Islet precursor cell (in vitro differentiated cells): ENCODE measurements around the gene RASGRP1.
A peak's percentile ranks its signal among the peaks of the same experiment; 100 is the strongest.

Experiments used
- DNase-seq: peaks from one replicate; pipeline ENCODE4 v3.0.0-alpha.2; 2018

The RASGRP1 gene

GRCh38 chr15:38496151-38496550 is 68.5 kb downstream of the RASGRP1 start:
- no peak for DNase-seq

DNA sequence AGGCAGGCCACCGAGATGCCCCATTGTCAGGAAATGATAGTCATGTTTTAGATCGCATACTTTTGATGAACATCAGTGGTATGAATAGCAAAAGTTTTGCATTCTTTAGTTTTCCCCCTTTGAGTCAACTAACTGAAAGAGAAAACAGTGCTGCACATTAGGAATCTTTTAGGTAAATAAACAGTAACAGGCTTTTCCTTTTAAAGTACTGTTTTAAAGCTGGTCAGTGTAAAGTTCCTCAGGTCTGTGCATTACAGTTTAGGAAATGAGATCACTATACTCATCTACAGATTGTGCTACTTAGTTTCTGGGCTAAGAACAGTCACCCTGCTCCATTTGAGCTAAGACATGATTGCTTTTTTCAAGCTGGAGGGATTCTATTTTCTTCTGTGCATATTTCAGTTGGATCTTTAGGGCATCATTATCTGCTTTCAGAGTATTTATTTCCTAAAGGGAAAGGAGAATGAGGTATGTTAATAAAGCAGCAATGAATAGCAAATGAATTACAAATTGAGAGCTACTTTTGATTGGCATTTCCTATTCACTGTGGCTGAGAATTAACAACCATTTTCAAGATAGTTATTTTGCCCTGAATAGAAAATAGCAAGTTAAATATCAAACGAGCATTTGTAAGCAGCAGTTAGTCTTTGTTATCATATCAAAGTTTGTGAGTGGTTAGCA is 74.2 kb downstream of the RASGRP1 start:
- no peak for DNase-seq

DNA sequence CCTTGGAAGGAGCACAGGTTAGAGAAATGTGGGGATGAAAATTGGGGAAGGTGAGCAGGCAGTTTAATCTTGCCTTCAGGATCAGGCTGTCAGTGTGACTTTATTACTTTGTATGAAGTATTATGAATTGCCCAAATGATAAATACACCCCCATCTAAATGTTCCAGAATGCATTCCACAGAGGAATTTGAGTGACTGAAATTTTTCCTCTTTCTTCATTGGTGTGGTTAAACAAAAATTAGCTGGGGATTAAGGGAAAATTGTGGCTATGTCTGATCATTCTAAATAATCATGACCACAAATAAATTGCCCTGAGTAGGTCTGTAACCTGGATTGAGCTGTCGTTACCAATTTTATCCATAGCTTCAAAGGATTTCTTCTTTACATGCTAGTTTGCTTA is 77.2 kb downstream of the RASGRP1 start:
- no peak for DNase-seq

GRCh38 chr15:38486936-38487335 is 77.7 kb downstream of the RASGRP1 start:
- DNase-seq, result no peak

DNA sequence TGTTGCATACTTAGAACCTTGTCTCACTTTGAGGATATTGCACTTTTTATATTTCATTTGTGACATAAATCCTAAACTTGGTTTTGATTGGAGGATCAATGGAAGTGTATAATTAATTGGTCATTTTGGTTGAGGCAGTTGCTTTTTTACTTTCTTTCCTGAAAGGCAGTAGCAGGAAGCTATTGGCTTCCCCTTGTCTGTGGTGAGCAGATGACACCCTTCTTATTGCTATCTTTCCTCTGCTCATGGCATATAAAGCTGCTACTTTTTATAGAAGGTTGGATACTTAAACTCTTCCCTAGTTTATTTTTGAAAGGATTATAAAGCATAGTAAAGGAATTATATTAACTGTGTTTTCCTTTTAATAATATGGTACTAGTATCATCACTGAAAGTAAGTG is 82.0 kb downstream of the RASGRP1 start:
- DNase-seq, result no peak

- DNase-seq, result no peak
These were observed 82.9 kb downstream of the RASGRP1 start for GRCh38 chr15:38481761-38482160.

GRCh38 chr15:38481113-38481512 is 83.5 kb downstream of the RASGRP1 start:
- no peak for DNase-seq

DNA sequence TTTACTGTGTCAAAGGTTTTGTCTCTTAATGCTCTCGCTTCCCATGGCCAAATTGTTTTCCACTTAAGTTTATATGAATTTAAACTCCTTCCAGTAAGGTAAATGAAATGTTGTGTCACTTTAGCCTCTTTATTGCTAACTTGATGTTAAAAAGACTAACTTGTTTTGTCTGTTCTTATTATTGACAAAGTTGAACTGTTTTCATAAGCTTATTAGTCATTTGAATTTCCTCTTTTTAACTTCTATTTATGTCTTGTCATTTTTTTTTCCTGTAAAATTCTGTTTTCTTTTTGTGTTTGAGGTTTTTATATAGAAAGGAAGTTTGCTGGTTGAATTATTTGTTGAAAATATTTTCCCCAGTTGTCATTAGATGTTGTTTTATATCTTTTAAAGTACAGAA is 84.9 kb downstream of the RASGRP1 start:
- DNase-seq, result no peak

DNA sequence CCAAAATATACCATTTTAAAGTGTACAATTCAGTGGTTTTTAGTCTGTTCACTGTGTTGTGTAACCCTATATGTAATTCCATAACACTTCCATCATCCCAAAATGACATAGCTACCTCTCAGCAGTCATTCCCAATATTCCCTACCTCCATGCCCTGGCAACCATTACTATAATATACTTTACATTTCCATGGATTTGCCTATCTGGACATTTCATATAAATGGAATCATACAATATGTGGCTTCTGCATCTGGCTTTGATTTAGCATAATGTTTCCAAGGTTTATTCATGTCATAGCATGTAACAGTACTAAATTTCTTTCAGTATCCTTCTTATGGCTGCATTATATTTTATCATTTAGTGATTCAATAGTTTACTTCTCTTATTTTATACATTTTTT is 85.3 kb downstream of the RASGRP1 start:
- no peak for DNase-seq

- no peak for DNase-seq
These were observed 87.0 kb downstream of the RASGRP1 start for GRCh38 chr15:38477637-38478036.

- DNase-seq, result no peak
These were observed 88.5 kb downstream of the RASGRP1 start for GRCh38 chr15:38476120-38476519.

DNA sequence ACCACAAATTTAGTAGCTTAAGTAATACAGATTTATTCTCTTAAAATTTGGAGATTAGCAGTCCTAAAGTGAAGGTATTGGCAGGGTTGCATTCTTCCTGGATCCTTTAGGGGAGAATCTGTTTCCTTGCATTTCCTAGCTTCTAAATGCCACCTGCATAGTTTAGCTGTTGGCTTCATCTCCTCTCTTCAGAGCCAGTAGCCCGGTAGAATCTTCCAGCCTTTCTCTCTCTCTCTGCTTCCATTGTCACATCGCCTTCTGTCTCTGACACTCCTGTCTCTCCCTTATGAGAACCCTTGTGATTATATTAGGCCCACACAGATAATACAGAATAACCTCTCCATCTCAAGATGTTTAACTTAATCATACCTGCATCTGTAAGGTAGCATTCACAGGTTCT is 89.3 kb downstream of the RASGRP1 start:
- no peak for DNase-seq

DNA sequence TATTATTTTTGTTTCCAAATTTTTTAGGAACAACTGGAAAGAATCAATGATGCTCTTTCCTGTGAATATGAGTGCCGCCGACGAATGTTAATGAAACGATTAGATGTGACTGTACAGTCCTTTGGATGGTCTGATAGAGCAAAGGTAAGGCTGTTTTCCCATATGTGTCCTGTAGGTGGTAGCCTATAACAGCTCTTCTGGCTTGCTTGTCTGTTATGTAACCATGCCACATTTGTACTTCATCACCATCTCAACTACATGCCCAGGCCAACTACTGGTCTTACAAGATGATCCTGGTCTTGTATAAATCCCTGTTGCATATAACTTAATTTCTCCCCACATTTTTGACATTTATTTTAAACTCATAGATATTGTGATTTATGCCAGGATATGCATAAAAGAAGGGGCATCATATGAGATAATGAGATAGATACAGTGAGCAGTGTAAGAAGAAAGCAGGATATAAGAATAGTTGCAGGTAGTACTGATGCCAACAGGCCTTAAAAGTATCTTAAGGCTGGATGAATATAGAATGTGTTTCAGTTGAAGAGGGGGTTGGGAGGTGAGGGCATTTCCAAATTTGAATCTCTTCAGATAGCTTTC is 90.4 kb downstream of the RASGRP1 start:
- DNase-seq, result no peak

- no peak for DNase-seq
These were observed 92.6 kb downstream of the RASGRP1 start for GRCh38 chr15:38471974-38472373.

DNA sequence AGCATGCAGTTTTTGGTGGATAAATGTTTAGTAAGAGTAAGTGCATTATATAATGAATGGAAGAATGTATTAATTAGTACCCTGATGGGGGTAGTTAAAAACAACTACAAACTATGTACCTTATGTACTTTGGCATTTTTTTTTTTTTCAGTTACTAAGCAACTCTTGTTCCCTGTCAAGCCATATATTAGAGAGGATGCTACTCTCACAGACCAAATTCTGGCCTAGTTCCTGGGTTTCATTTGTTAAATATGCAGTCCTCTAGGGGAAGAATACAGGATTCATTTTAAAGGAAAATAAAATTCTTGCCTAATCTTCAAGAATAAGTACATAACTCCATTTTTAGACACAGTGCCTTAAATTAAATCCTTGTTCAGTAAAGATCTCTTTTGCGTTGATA is 93.8 kb downstream of the RASGRP1 start:
- DNase-seq, result no peak

- no peak for DNase-seq
These were observed 99.9 kb downstream of the RASGRP1 start for GRCh38 chr15:38464675-38465074.

- DNase-seq, result no peak
These were observed 100.7 kb downstream of the RASGRP1 start for GRCh38 chr15:38463893-38464292.

DNA sequence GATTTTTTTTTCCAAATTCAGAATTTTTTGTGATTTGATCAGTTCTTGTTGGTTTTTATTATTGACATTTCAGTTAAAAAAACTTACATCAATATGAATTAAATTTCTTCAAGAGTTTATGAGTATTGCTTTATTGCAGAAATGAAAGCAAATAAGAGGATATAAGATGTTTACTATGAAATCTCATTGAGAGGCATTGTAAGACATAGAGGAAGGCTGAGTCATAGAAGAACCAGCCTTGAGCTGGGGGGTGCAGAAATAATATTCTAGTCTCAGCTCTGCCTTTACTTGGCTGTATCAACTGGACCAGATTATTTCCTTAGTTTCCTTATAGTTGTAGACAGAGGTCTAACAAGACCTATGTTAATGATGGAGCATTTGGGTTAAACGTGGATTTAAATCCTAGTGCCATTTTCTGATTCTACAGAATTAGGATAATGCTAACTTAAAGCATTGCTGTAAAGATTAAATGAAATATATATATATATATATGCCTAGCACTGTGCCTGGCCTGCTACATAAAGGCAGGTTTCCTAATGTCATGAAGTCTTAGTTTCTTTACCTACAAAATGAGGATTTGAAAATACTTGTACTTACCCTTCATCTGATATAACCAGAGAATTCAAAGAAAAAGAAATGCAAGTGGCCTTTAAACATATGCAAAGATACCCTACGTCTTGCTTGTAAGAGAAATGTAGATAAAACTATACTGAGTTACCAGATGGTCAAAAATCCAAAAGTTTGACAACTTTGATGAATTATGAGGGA is 103.4 kb downstream of the RASGRP1 start:
- DNase-seq, result no peak

GRCh38 chr15:38460543-38460942 is 104.1 kb downstream of the RASGRP1 start:
- no peak for DNase-seq

- DNase-seq, result no peak
These were observed 105.1 kb downstream of the RASGRP1 start for GRCh38 chr15:38459480-38459879.

GRCh38 chr15:38458646-38459045 is 106.0 kb downstream of the RASGRP1 start:
- DNase-seq, result no peak

- DNase-seq, result no peak
These were observed 109.5 kb downstream of the RASGRP1 start for GRCh38 chr15:38455092-38455491.

- no peak for DNase-seq
These were observed 109.9 kb downstream of the RASGRP1 start for GRCh38 chr15:38454696-38455090.

- peak; percentile 95 for DNase-seq
These were observed 110.5 kb downstream of the RASGRP1 start, which contains the start of gene FAM98B for GRCh38 chr15:38453971-38454695. FAM98B (plus strand) TSS chr15:38454127; CDS start chr15:38454162, 35 bp downstream.
